Measurements from ENCODE around the gene MANBA.
"Not testable (repeated sequence)": the region's sequence is repeated elsewhere in the genome, so short reads cannot be mapped to it uniquely, and the experiment has no call there.

MANBA gene

GRCh38 chr4:102754044-102754443, 6.7 kb downstream of the MANBA start:
- Histone ChIP-seq H3K27me3 (ENCODE audit: control insufficient read depth, low read length) (no peaks in the 10 kb centered on the region), H3K79me2 (ENCODE audit: control insufficient read depth, low read length) (peaks cover 33% of the 10 kb centered on the region), H4K20me1 (ENCODE audit: control insufficient read depth, insufficient read depth, low read depth, low read length) (no peaks in the 10 kb centered on the region), H3K36me3 (ENCODE audit: control insufficient read depth, low read length) (peaks cover 10% of the 10 kb centered on the region), H3F3A (ENCODE audit: control insufficient read depth, insufficient read depth) (no peaks in the 10 kb centered on the region), H3K4me2 (ENCODE audit: low read length) (no peak overlapping the region), H3K9me2 (replicated peaks; ENCODE audit: control insufficient read depth, low read length) (no peaks in the 10 kb centered on the region), H3K9me3 (ENCODE audit: control insufficient read depth, insufficient read depth, low read length) (0 out of 2 replicates have a peak, but pooled peaks cover 2% of the 10 kb centered on the region), H3K4me3 (ENCODE audit: low read length) (no peak overlapping the region), H3K4me1 (ENCODE audit: control insufficient read depth, low read length) (peaks cover 9% of the 10 kb centered on the region; the same call in 1 of the 2 replicates), H3K27ac (ENCODE audit: low read depth, low read length) (no peak overlapping the region)
- TF ChIP-seq EZH2phosphoT487 (IDR thresholded peaks at IDR 0.05; ENCODE audit: borderline replicate concordance, low read length) (no peak), CTCF (IDR thresholded peaks at IDR 0.05; ENCODE audit: low read depth, low read length, poor library complexity, severe bottlenecking) (no peak)

GRCh38 chr4:102751941-102752340, 8.8 kb downstream of the MANBA start:
- peaks cover 8% of the 10 kb centered on the region for H3K36me3 ChIP-seq (ENCODE audit: control insufficient read depth, low read length)
- H3K9me3 ChIP-seq (ENCODE audit: control insufficient read depth, insufficient read depth, low read length), result 0 out of 2 replicates have a peak, but pooled peaks cover 2% of the 10 kb centered on the region
- H3F3A ChIP-seq (ENCODE audit: control insufficient read depth, insufficient read depth), result no peaks in the 10 kb centered on the region
- peaks cover 12% of the 10 kb centered on the region for H3K79me2 ChIP-seq (ENCODE audit: control insufficient read depth, low read length)
- H4K20me1 ChIP-seq (ENCODE audit: control insufficient read depth, insufficient read depth, low read depth, low read length), result no peaks in the 10 kb centered on the region
- no peaks in the 10 kb centered on the region for H3K9me2 ChIP-seq (replicated peaks; ENCODE audit: control insufficient read depth, low read length)
- no peaks in the 10 kb centered on the region for H3K27me3 ChIP-seq (ENCODE audit: control insufficient read depth, low read length)
- no peak overlapping the region for H3K4me3 ChIP-seq (ENCODE audit: low read length)
- H3K4me2 ChIP-seq (ENCODE audit: low read length), result no peak overlapping the region
- TF ChIP-seq EZH2phosphoT487 (IDR thresholded peaks at IDR 0.05; ENCODE audit: borderline replicate concordance, low read length) (no peak), CTCF (IDR thresholded peaks at IDR 0.05; ENCODE audit: low read depth, low read length, poor library complexity, severe bottlenecking) (no peak)
- H3K4me1 ChIP-seq (ENCODE audit: control insufficient read depth, low read length), result no peaks in the 10 kb centered on the region
- no peak overlapping the region for H3K27ac ChIP-seq (ENCODE audit: low read depth, low read length)

GRCh38 chr4:102743352-102743751, 17.4 kb downstream of the MANBA start:
- not testable (repeated sequence) for H3K4me1 ChIP-seq (ENCODE audit: control insufficient read depth, low read length); H3K4me2 ChIP-seq (ENCODE audit: low read length); H3K36me3 ChIP-seq (ENCODE audit: control insufficient read depth, low read length); H3F3A ChIP-seq (ENCODE audit: control insufficient read depth, insufficient read depth); H3K9me2 ChIP-seq (replicated peaks; ENCODE audit: control insufficient read depth, low read length); H3K9me3 ChIP-seq (ENCODE audit: control insufficient read depth, insufficient read depth, low read length); H3K4me3 ChIP-seq (ENCODE audit: low read length); H3K27ac ChIP-seq (ENCODE audit: low read depth, low read length); H4K20me1 ChIP-seq (ENCODE audit: control insufficient read depth, insufficient read depth, low read depth, low read length); H3K27me3 ChIP-seq (ENCODE audit: control insufficient read depth, low read length)
- H3K79me2 ChIP-seq (ENCODE audit: control insufficient read depth, low read length), result peaks cover 13% of the 10 kb centered on the region

- H3F3A ChIP-seq (ENCODE audit: control insufficient read depth, insufficient read depth); H3K27me3 ChIP-seq (ENCODE audit: control insufficient read depth, low read length); H3K36me3 ChIP-seq (ENCODE audit: control insufficient read depth, low read length); H3K4me1 ChIP-seq (ENCODE audit: control insufficient read depth, low read length); H3K4me3 ChIP-seq (ENCODE audit: low read length); H3K4me2 ChIP-seq (ENCODE audit: low read length); H3K27ac ChIP-seq (ENCODE audit: low read depth, low read length); H3K9me3 ChIP-seq (ENCODE audit: control insufficient read depth, insufficient read depth, low read length); H3K9me2 ChIP-seq (replicated peaks; ENCODE audit: control insufficient read depth, low read length); H4K20me1 ChIP-seq (ENCODE audit: control insufficient read depth, insufficient read depth, low read depth, low read length): not testable (repeated sequence)
- H3K79me2 ChIP-seq (ENCODE audit: control insufficient read depth, low read length), result peaks cover 24% of the 10 kb centered on the region
Measured at GRCh38 chr4:102738802-102739201, 22.0 kb downstream of the MANBA start.

All from DOHH2 (cell line).